T47D (cell line): Measurements from ENCODE around the gene BRCA1.
"Not testable (repeated sequence)": the region's sequence is repeated elsewhere in the genome, so short reads cannot be mapped to it uniquely, and the experiment has no call there.

ENCODE experiments used
- DNase-seq, 2 experiments: peaks; one replicate each; pipeline versions ENCODE4 v3.0.0 to v3.0.0-alpha.2; 2011 to 2012; ENCODE audit warnings: low read depth in 1 of 2, low spot score in 1 of 2
- JUND ChIP-seq: IDR thresholded peaks from 2 replicates; pipeline ENCODE4 v1.6.1; 2012; ENCODE audit warnings: low read depth
- in situ Hi-C: cut with HindIII; loops from 2 replicates; pipeline ENCODE4 v1.10.0; 2016; ENCODE audit warnings: low sequenced_read_pairs, low pct_unique_long_range_greater_than_20kb

The BRCA1 gene

DNA sequence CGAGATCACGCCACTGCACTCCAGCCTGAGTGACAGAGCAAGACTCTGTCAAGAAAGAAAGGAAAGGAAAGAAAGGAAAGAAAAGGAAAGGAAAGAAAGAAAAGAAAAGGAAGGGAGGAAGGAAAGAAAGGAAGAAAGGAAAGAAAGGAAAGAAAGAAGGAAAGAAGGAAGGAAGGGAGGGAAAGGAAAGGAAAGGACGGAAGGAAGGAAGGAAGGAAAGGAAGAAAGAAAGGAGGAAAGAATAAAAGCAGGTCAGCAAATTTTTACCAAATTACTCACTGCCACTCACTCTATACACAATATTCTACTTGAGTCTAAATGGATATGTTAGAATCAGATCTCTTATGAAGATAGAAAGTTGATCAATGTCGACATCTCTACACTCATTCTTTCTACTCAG lies 50.3 kb downstream of the BRCA1 start:
- in situ Hi-C loops: no loop called here
- TF ChIP-seq JUND: no peak
- DNase-seq: no peak

DNA sequence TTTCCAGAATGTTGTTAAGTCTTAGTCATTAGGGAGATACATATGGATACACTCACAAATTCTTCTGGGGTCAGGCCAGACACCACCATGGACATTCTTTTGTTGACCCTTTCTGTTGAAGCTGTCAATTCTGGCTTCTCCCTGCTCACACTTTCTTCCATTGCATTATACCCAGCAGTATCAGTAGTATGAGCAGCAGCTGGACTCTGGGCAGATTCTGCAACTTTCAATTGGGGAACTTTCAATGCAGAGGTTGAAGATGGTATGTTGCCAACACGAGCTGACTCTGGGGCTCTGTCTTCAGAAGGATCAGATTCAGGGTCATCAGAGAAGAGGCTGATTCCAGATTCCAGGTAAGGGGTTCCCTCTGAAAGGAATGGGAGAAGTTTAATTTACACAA lies 54.3 kb downstream of the BRCA1 start:
- DNase-seq: no peak
- in situ Hi-C loops: no loop called here
- no peak for TF ChIP-seq JUND

DNA sequence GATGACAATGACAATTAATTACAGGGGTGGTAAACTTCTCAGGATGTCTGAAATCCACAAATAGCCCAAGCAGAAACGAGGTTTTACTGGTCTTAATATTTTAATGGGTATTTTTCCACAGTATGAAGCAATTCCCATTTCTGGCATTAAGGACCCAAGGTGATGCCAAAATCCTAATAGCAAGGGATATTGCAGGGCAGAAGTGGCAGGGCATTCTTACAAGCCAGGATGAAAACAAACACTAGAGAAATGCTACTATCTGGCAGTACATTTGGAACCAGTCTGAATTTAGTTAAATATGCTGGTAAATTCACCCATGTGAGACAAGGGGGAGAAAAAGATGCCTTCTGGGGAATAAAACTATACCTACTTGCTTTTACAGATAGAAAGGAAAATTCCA lies 54.9 kb downstream of the BRCA1 start:
- TF ChIP-seq JUND: no peak
- no peak for DNase-seq
- in situ Hi-C loops: no loop called here

DNA sequence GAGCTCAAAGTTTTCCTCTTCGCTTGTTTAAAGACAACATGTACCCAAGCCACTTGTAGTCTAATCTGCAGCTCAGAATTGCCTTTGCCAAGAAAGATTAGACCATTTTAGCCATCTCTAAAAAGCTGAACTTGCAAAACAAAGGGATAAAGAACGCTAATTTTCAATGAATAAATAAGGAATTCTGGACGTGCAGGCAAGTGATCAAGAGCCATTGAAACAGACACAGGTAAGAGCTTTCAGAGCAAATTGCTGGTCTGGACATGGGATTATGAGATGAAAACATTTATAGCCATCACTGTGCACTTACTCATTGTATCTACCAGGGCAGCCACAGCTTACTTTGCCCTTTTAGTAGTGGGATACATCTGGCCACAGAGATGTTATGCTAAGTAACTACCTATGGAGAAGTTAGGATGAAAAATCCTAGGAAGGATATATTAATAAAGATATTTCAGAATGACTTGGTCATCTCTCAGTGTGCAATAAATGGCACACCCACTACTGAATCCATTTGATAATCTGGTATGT lies 55.7 kb downstream of the BRCA1 start:
- in situ Hi-C loops: no loop called here
- no peak for DNase-seq
- no peak for TF ChIP-seq JUND

DNA sequence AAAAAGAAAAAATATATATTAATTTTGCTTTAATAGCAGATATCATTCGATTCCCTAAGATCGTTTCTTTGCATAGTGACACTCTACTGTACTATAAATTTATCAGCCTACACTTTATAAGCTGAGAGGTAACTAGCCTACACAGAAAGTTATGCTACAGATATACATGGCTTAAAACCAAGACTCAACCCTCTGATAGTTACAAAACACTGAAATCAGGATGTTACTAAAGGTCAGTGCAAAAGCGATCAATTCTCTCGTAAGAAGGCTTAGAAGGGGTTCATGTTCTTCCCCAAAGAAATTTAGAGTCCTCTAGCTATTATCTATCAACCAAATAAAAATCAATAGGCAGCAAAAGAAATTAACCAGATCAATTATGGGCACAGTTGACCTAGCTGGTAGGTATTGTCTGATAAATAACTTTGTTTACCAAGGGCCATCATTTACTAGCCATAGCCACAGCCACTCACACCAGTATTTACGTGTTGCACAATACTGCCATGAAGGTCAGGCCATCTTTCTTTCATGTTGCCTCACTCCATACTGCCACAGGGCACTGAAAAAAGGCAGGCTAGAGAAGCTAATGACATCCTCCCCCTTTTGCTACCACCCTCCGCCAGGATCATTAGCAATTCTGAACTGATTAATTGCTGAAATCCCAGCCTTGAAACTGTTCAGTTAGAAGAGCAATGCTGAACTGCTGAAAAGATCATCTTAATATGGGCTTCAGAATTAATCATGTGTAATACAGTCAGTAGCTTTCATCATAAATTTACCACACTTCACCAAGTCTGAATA lies 56.4 kb downstream of the BRCA1 start:
- no peak for DNase-seq
- in situ Hi-C loops: no loop called here
- TF ChIP-seq JUND: no peak

DNA sequence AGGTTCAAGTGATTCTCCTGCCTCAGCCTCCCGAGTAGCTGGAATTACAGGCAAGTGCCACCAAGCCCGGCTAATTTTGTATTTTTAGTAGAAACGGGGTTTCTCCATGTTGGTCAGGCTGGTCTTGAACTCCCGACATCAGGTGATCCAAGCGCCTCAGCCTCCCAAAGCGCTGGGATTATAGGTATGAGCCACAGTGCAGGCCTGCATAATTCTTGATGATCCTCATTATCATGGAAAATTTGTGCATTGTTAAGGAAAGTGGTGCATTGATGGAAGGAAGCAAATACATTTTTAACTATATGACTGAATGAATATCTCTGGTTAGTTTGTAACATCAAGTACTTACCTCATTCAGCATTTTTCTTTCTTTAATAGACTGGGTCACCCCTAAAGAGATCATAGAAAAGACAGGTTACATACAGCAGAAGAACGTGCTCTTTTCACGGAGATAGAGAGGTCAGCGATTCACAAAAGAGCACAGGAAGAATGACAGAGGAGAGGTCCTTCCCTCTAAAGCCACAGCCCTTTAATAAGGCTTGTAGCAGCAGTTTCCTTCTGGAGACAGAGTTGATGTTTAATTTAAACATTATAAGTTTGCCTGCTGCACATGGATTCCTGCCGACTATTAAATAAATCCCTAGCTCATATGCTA lies 62.1 kb downstream of the BRCA1 start:
- in situ Hi-C loops: no loop called here
- no peak for DNase-seq
- TF ChIP-seq JUND: no peak

DNA sequence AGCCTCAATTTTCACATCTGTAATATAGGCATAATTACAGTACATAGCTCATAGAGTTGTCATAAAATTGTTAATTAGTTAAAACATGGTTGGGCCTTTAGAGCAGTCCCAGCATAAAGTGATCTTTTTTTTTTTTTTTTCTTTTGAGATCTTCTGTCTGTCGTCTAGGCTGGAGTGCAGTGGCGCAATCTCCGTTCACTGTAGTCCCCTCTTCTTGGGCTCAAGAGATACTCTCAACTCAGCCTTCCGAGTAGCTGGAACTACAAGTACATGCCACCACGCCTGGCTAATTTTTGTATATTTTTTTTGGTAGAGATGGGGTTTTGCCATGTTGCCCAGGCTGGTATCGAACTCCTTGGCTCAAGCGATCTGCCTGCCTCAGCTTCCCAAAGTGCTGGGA lies 69.1 kb downstream of the BRCA1 start:
- in situ Hi-C loops: no loop called here
- TF ChIP-seq JUND: no peak
- DNase-seq: no peak

DNA sequence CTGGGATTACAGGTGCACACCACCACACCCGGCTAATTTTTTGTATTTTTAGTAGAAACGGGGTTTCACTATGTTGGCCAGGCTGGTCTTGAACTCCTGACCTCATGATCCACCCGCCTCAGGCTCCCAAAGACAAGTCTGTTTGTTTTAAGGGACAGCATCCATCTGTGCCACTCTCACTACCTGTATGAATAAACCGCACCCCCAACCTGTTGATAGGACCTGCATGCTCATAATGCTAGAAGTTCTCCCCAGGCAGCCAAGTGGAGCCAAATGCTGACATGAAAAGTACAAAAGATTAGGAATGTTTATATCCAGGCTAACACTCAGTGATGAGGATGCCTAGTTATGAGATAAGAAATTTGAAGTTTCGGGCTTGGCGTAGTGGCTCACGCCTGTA lies 72.2 kb downstream of the BRCA1 start:
- DNase-seq, in situ Hi-C loops: not testable (repeated sequence)

DNA sequence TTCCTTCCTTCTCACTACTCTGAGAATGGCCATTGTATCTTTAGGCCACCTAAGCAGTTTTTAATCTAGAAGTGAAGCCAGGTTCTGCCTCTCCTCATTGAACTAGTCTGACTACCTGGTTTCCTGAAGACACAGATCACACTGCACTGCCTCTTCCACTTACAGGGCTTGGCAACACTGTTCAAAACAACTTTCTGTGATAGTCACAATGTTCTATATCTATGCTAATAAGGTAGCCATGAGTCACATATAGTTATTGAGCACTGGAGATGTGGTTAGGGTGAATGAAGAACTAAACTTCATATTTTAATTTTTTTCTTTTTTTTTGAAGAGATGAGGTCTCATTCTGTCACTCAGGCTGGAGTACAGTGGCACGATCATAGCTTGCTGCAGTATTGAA lies 73.2 kb downstream of the BRCA1 start:
- TF ChIP-seq JUND: no peak
- DNase-seq: no peak
- in situ Hi-C loops: no loop called here

DNA sequence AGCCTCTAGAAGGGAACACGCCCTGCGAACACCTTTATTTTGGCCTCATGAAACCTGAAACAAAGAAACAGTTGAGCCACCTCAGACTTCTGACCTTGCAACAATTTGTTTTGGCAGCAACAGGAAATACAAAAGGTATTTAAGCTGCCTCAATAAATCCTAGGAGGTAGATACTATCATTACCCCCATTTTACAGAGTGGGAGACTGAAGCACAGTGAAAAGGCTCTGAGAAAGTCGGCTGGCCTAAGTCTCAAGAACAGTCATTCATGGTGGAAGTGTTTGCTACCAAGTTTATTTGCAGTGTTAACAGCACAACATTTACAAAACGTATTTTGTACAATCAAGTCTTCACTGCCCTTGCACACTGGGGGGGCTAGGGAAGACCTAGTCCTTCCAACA lies 81.1 kb downstream of the BRCA1 start:
- TF ChIP-seq JUND: no peak
- in situ Hi-C loops: no loop called here
- no peak for DNase-seq

DNA sequence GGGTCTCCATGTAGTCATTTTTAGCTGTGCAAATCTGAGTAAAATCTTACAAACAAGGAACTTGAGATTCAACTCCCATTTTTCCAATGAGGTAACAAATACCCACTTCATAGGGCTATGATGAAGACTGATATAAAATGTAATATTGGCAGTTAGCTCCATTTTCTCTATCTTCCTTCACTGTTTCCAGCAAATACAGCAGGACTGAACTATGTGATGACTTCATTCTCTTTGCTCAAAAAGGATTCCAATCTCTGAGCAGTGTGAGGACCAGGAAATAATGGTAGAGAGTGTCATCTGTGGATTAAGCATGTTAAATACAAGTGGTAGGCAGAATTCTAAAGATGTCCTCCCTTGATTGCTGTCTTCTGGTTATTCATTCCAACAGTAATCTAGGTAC lies 81.9 kb downstream of the BRCA1 start:
- no peak for DNase-seq
- no peak for TF ChIP-seq JUND
- in situ Hi-C loops: no loop called here

DNA sequence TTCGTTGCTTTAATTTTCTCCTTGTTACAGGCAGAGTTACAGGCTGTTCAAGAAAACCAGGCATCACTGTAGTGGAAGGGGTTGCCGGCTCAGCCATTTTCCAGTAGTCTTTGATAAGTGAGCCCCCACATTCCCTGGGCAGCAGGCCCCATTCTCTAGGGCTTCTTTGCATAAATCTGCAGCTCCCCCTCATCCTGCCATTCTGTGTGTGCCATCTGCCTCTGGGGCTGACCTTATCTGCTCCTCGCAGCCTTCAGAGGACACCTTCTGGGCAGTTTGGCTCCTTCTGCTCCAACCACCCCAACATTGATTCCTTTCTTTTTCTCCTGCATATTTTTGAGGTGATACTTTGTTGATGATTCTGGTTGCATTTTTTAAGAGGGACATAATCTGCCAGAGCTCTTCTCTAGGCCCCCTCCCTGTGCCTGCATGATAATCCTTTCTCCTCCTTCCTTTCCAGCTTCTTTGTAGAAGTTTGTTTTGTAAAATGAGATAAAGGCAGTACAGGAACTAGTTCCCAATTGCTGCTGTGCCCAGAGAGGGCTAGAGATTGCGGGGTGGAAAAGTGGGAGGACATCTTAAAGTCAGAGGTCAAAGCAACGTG lies 83.0 kb downstream of the BRCA1 start:
- TF ChIP-seq JUND: no peak
- in situ Hi-C loops: no loop called here
- DNase-seq: no peak

DNA sequence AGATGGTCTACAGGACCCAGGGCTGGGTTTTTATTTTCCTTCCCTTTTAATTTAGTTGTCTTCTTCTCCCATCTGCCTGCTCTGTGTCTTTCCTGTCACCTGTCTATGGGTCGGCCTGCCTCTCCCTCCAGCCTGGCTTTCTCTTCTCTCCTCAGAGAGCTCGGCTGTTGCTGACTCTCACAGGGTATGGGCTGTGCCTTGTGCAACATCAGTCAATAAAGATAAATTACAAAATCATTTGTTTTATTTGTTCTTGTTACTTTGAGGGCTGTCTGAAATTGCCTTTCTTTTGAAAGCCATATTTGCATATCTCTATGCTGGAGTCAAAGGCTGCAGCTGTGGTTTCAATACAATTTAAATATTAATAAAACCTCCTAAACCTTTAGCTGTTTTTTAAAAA lies 84.5 kb downstream of the BRCA1 start:
- no peak for TF ChIP-seq JUND
- in situ Hi-C loops: no loop called here
- no peak for DNase-seq
